PC-9 (cell line): ENCODE results near the gene PRXL2A. TPM values are rescaled to one million over a fixed set of nuclear protein-coding genes. Genes with fewer than 3 reads are reported as not detected.

Experiments used
- BruUV-seq: library from RNA; stranded (reverse); fragments of 400-500 nt; replicated peaks from 2 replicates; lab custom pipeline; 2021; lab: Mats Ljungman, UMichigan
- CTCF ChIA-PET: fragments of 300-600 bp; sonication (Branson Sonifier 250); formaldehyde crosslinking; loops from one replicate; lab custom pipeline; 2022; ENCODE audit warnings: antibody characterized with exemption; lab: Charles Lee
- POLR2A ChIA-PET: fragments of 300-600 bp; sonication (Branson Sonifier 250); formaldehyde crosslinking; loops from one replicate; lab custom pipeline; 2022; ENCODE audit warnings: antibody characterized with exemption; ENCODE audit not compliant: unreplicated experiment; lab: Charles Lee
- DNase-seq, 2 experiments: peaks; one replicate each; pipeline versions ENCODE4 v3.0.0 to v3.0.0-alpha.2; 2015 to 2022; ENCODE audit warnings: mixed read lengths in 1 of 2
- H2AFZ ChIP-seq: fragments of 200-600 bp; sonication (generic); 2 replicates; pipeline ENCODE4 v1.8.1; 2017; ENCODE audit warnings: antibody characterized with exemption
- H3F3A ChIP-seq: fragments of 200-600 bp; sonication (generic); 2 replicates; pipeline ENCODE4 v1.8.1; 2017; ENCODE audit warnings: antibody characterized with exemption, mild to moderate bottlenecking, low read depth; ENCODE audit not compliant: insufficient read depth
- H3K27ac ChIP-seq: fragments of 200-600 bp; sonication (generic); 2 replicates; pipeline ENCODE4 v1.6.1; 2016; ENCODE audit warnings: mixed run types
- H3K27me3 ChIP-seq: fragments of 200-600 bp; sonication (generic); 2 replicates; pipeline ENCODE4 v1.6.1; 2016; ENCODE audit warnings: low read depth, mixed run types; ENCODE audit not compliant: insufficient read depth
- H3K36me3 ChIP-seq: fragments of 200-600 bp; sonication (generic); 2 replicates; pipeline ENCODE4 v1.6.1; 2016; ENCODE audit warnings: low read depth, mixed run types
- H3K4me1 ChIP-seq: fragments of 200-600 bp; sonication (generic); replicated peaks from 2 replicates; pipeline ENCODE4 v1.6.1; 2016; ENCODE audit warnings: mixed run types; ENCODE audit not compliant: insufficient read depth
- H3K4me2 ChIP-seq: fragments of 200-600 bp; sonication (generic); 2 replicates; pipeline ENCODE4 v1.6.1; 2017; ENCODE audit warnings: mixed run types
- H3K4me3 ChIP-seq: fragments of 200-600 bp; sonication (generic); 2 replicates; pipeline ENCODE4 v1.6.1; 2016; ENCODE audit warnings: mixed run types
- H3K79me2 ChIP-seq: fragments of 200-600 bp; sonication (generic); 2 replicates; pipeline ENCODE4 v1.6.1; 2017; ENCODE audit warnings: low read depth, mixed run types
- H3K9me2 ChIP-seq: fragments of 200-600 bp; sonication (generic); 2 replicates; pipeline ENCODE4 v1.8.1; 2017; ENCODE audit warnings: mild to moderate bottlenecking; ENCODE audit not compliant: insufficient read depth
- H3K9me3 ChIP-seq: fragments of 200-600 bp; sonication (generic); 2 replicates; pipeline ENCODE4 v1.8.1; 2016; ENCODE audit warnings: low read depth; ENCODE audit not compliant: insufficient read depth
- H4K20me1 ChIP-seq: fragments of 200-600 bp; sonication (generic); 2 replicates; pipeline ENCODE4 v1.8.1; 2017; ENCODE audit not compliant: insufficient read depth
- CTCF ChIP-seq: fragments of 200-600 bp; sonication (generic); conservative IDR thresholded peaks from 2 replicates; pipeline ENCODE4 v1.6.1; 2017; ENCODE audit warnings: mixed run types, antibody characterized with exemption, mild to moderate bottlenecking, moderate library complexity
- EZH2 ChIP-seq: fragments of 200-600 bp; sonication (generic); IDR thresholded peaks from 2 replicates; pipeline ENCODE4 v1.8.0; 2017; ENCODE audit warnings: antibody characterized with exemption, low read depth
- intact Hi-C: fragments of 100-400 bp; cut with micrococcal nuclease; formaldehyde crosslinking; loops from one replicate; pipeline ENCODE4 v1.10.0; 2022; ENCODE audit not compliant: unreplicated experiment
- total RNA-seq: library from RNA; stranded (reverse); gene quantifications from 2 replicates; pipeline ENCODE4 v1.2.3, GENCODE V29; 2021

The PRXL2A gene
- total RNA-seq, 1 experiment from 2014 or later: 88.7 TPM

- CTCF ChIA-PET: no interaction called here
- no TSS peak for BruUV-seq
- Histone ChIP-seq H3K27ac (no peak overlapping the region), H4K20me1 (no peaks in the 10 kb centered on the region), H3K4me2 (no peak overlapping the region), H2AFZ (no peak overlapping the region), H3K36me3 (peaks cover 25% of the 10 kb centered on the region; the same call in 1 of the 2 replicates), H3F3A (peaks cover 3% of the 10 kb centered on the region; the same call in 1 of the 2 replicates), H3K9me2 (no peaks in the 10 kb centered on the region), H3K4me3 (no peak overlapping the region), H3K27me3 (no peaks in the 10 kb centered on the region), H3K4me1 (no peaks in the 10 kb centered on the region), H3K9me3 (no peaks in the 10 kb centered on the region), H3K79me2 (no peaks in the 10 kb centered on the region)
- POLR2A ChIA-PET: interaction anchor here (0.7 kb wide), 1 partner anchor 14 kb away, joined by 6 read pairs; no protein-coding TSS in a partner anchor
- intact Hi-C loops: no loop called here
- no peak for DNase-seq
- TF ChIP-seq EZH2 (no peak), CTCF (no peak)
Observed at GRCh38 chr10:80421050-80421706, 12.8 kb downstream of the PRXL2A start.

- POLR2A ChIA-PET: no interaction called here
- Histone ChIP-seq H3K4me3 (no peak overlapping the region), H3K9me3 (no peaks in the 10 kb centered on the region), H3K36me3 (peaks cover 25% of the 10 kb centered on the region; the same call in 1 of the 2 replicates), H3K4me1 (no peaks in the 10 kb centered on the region), H3K4me2 (no peak overlapping the region), H3K27me3 (no peaks in the 10 kb centered on the region), H3K27ac (no peak overlapping the region), H2AFZ (no peak overlapping the region), H3K9me2 (no peaks in the 10 kb centered on the region), H4K20me1 (no peaks in the 10 kb centered on the region), H3K79me2 (no peaks in the 10 kb centered on the region), H3F3A (peaks cover 3% of the 10 kb centered on the region; the same call in 1 of the 2 replicates)
- TF ChIP-seq CTCF (no peak), EZH2 (no peak)
- CTCF ChIA-PET: no interaction called here
- no peak for DNase-seq
- BruUV-seq: no TSS peak
- intact Hi-C loops: no loop called here
Observed at GRCh38 chr10:80421707-80422536, 13.6 kb downstream of the PRXL2A start.

GRCh38 chr10:80425901-80426300 lies 17.6 kb downstream of the PRXL2A start:
- CTCF ChIA-PET: no interaction called here
- H3K79me2 ChIP-seq: no peaks in the 10 kb centered on the region
- no peak overlapping the region for H3K4me2 ChIP-seq
- intact Hi-C loops: no loop called here
- POLR2A ChIA-PET: no interaction called here
- peaks cover 23% of the 10 kb centered on the region; the same call in 1 of the 2 replicates for H3K36me3 ChIP-seq
- H3K9me2 ChIP-seq: no peaks in the 10 kb centered on the region
- H3K9me3 ChIP-seq: no peaks in the 10 kb centered on the region
- no peak for DNase-seq
- no peak overlapping the region for H2AFZ ChIP-seq
- BruUV-seq: no TSS peak
- no peak for TF ChIP-seq CTCF
- no peak overlapping the region for H3K27ac ChIP-seq
- peaks cover 26% of the 10 kb centered on the region for H3K4me1 ChIP-seq
- H3K27me3 ChIP-seq: no peaks in the 10 kb centered on the region
- H3K4me3 ChIP-seq: no peak overlapping the region
- no peaks in the 10 kb centered on the region for H4K20me1 ChIP-seq
- peaks cover 21% of the 10 kb centered on the region for H3F3A ChIP-seq
